H54 (cell line): Measurements from ENCODE around the gene PTPDC1.
A peak's percentile ranks its signal among the peaks of the same experiment; 100 is the strongest.

Experiments
- DNase-seq: peaks from one replicate; pipeline ENCODE4 v3.0.0; 2011; ENCODE audit warnings: low spot score, mixed read lengths; ENCODE audit not compliant: insufficient read length
- FAIRE-seq: peaks from 3 replicates; lab custom pipeline; 2011; peaks lifted over from hg19 to GRCh38; lab: Jason Lieb, UNC
- POLR2A ChIP-seq: IDR thresholded peaks from 2 replicates; pipeline ENCODE4 v1.6.1; 2011; ENCODE audit warnings: low read depth, mild to moderate bottlenecking, low read length

PTPDC1 gene

GRCh38 chr9:94140791-94141790, 56.8 kb downstream of the PTPDC1 start:
- FAIRE-seq: no peak

GRCh38 chr9:94142353-94142752, 58.1 kb downstream of the PTPDC1 start:
- TF ChIP-seq POLR2A: no peak
- DNase-seq (no peak), FAIRE-seq (no peak)

More at GRCh38 chr9:94140791-94141790, 56.8 kb downstream of the PTPDC1 start:
- peak; percentile 30 for DNase-seq
- no peak for TF ChIP-seq POLR2A

GRCh38 chr9:94144394-94144793, 60.1 kb downstream of the PTPDC1 start:
- FAIRE-seq: no peak
- no peak for TF ChIP-seq POLR2A
- no peak for DNase-seq

GRCh38 chr9:94145640-94146039, 61.4 kb downstream of the PTPDC1 start:
- no peak for TF ChIP-seq POLR2A
- FAIRE-seq (no peak), DNase-seq (no peak)

GRCh38 chr9:94147776-94148175, 63.5 kb downstream of the PTPDC1 start:
- DNase-seq: no peak
- no peak for FAIRE-seq
- no peak for TF ChIP-seq POLR2A

GRCh38 chr9:94148419-94148818, 64.2 kb downstream of the PTPDC1 start:
- no peak for DNase-seq
- FAIRE-seq: no peak
- no peak for TF ChIP-seq POLR2A

- DNase-seq: no peak
- TF ChIP-seq POLR2A: no peak
- no peak for FAIRE-seq
Measured at GRCh38 chr9:94149696-94150095, 65.4 kb downstream of the PTPDC1 start.

GRCh38 chr9:94150279-94150828, 66.1 kb downstream of the PTPDC1 start:
- no peak for FAIRE-seq
- TF ChIP-seq POLR2A: no peak

GRCh38 chr9:94150890-94151650, 66.8 kb downstream of the PTPDC1 start:
- FAIRE-seq (no peak), DNase-seq (no peak)
- no peak for TF ChIP-seq POLR2A

More at GRCh38 chr9:94150279-94150828, 66.1 kb downstream of the PTPDC1 start:
- DNase-seq: no peak

GRCh38 chr9:94153905-94154304, 69.6 kb downstream of the PTPDC1 start:
- TF ChIP-seq POLR2A: no peak
- FAIRE-seq: no peak
- no peak for DNase-seq

- TF ChIP-seq POLR2A: no peak
- no peak for FAIRE-seq
- DNase-seq: no peak
Measured at GRCh38 chr9:94156348-94157049, 72.2 kb downstream of the PTPDC1 start.

- FAIRE-seq (no peak), DNase-seq (no peak)
- no peak for TF ChIP-seq POLR2A
Measured at GRCh38 chr9:94157050-94157801, 73.0 kb downstream of the PTPDC1 start.
